ENCODE measurements around the gene MIB1.
"Not testable (repeated sequence)": the region's sequence is repeated elsewhere in the genome, so short reads cannot be mapped to it uniquely, and the experiment has no call there.

MIB1 gene

GRCh38 chr18:21745231-21745630, 4.6 kb downstream of the MIB1 start:
- no peak for DNase-seq

GRCh38 chr18:21747268-21747667, 6.7 kb downstream of the MIB1 start:
- DNase-seq, result no peak

- DNase-seq, result no peak
Observed at GRCh38 chr18:21747764-21748693, 7.4 kb downstream of the MIB1 start.

- DNase-seq, result no peak
Observed at GRCh38 chr18:21757833-21758232, 17.2 kb downstream of the MIB1 start.

DNA sequence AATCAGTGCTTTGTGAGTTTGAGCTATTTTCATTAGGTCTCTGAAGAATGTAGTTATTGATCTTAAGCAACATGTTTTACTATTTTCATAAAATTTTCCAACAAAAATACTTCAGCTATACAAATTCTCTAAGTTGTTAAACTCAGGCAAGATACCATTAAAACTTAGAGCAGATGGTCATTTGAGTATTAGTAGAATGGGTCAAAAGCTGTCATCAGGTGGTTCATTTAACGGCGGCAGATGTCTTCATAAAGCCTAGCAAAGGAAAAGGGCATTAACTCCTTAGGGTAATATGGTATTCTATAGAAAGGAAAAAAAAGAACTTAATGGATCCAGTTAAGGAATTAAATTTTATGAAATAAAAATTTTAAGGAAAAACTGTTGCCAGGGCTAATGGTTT, 19.2 kb downstream of the MIB1 start:
- DNase-seq, result no peak

- no peak for DNase-seq
Observed at GRCh38 chr18:21760321-21760720, 19.7 kb downstream of the MIB1 start.

DNA sequence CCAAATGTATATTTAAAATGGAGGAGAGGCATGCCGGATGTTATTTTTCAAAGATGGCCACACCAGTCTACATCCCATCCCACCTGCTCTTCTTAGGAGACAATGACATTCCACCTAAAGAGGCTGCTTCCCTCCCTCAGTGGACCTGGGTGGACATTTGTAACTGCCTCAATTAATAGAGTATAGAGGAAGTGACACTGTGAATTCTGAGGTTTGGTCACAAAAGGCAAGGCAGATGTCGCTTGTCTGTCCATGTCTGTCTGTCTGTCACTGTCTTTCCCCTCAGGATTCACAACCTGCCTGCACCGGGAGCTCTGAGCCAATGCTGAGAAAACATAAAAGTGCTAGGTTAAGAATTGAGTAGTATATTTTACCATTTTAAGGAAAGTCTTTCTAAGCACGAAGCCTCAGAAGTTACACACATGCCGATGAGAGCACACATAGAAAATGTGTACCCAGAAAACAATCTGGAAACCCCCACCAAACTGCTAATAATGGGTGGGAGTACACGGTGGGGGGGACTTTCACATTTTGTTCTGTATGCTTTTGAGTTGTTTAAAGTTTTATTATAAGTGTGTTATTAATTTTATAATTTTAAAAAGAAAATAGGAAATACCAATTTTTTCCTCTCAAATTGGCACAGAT, 21.0 kb downstream of the MIB1 start:
- DNase-seq, result no peak

GRCh38 chr18:21762181-21762772, 21.7 kb downstream of the MIB1 start:
- no peak for DNase-seq

DNA sequence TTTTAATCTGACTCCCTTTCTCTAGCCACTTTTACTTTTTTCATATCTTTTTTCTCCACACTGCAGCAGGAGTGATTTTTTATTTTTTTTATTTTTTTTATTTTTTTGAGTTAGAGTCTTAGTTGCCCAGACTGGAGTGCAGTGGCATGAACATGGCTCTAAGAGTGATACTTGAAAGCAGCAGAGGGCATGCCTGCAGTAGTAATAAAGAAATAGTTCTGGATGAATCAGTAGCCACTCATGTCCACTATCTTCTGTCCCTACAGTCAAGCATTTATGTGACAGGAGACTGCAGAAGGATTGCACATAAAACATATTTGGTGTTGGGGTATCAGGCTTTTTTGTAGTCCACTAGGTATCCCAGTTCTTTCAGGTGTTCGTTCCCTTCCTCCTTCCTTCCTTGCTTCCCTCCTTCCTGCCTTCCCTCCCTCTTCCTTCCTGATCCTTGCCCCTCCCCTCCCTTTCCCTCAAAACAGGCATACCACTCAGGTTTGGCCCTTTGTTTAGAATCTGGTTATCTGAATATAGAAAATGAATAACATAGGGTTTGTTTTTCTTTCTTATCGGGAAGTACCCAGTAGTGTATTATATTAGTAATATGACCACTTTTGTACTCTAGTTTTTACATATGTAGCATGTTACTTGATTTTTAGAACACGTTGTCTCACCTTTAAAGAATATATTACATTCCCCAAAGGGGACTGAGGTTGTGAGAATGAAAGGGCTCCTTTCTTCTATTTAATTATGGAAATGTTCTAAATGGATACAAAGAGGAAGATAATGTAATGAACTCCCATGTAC, 23.5 kb downstream of the MIB1 start:
- no peak for DNase-seq

GRCh38 chr18:21769206-21769605, 28.6 kb downstream of the MIB1 start:
- no peak for DNase-seq

DNA sequence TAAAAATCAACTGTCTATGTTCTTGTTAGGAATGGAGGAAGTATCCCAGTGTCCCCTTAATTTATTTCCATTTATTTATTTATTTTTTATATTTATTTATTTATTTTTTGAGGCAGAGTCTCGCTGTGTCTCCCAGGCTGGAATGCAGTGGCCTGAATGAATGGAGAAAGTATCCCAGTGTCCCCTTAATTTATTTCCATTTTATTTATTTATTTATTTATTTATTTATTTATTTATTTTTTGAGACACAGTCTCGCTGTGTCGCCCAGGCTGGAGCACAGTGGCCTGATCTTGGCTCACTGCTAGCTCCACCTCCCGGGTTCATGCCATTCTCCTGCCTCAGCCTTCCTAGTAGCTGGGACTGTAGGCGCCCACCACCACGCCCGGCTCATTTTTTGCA, 34.1 kb downstream of the MIB1 start:
- no peak for DNase-seq

- DNase-seq, result no peak
Observed at GRCh38 chr18:21777814-21778213, 37.2 kb downstream of the MIB1 start.

- no peak for DNase-seq
Observed at GRCh38 chr18:21786526-21786925, 45.9 kb downstream of the MIB1 start.

- DNase-seq, result not testable (repeated sequence)
Observed at GRCh38 chr18:21796089-21796488, 55.5 kb downstream of the MIB1 start.

GRCh38 chr18:21798126-21798525, 57.5 kb downstream of the MIB1 start:
- no peak for DNase-seq

DNA sequence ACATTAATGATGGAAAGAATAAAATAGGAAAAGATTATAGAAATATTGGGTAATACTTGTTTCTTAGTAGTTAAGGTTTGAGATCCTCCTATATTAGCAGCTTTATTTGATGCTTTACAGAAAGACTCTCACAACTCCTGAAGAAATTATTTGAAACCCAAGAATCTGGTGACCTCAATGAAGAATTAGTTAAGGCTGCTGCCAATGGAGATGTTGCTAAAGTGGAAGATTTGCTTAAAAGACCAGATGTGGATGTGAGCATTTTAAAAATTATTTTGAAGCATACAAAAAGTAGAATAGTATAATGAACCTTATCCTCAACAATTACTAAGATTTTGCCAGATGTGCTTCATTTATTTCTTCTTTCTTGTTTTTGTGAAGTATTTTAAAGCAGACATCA, 59.1 kb downstream of the MIB1 start:
- no peak for DNase-seq

GRCh38 chr18:21803495-21803894, 62.9 kb downstream of the MIB1 start:
- DNase-seq, result no peak

GRCh38 chr18:21805771-21806366, 65.3 kb downstream of the MIB1 start:
- DNase-seq, result no peak

- no peak for DNase-seq
Observed at GRCh38 chr18:21808185-21808584, 67.6 kb downstream of the MIB1 start.

DNA sequence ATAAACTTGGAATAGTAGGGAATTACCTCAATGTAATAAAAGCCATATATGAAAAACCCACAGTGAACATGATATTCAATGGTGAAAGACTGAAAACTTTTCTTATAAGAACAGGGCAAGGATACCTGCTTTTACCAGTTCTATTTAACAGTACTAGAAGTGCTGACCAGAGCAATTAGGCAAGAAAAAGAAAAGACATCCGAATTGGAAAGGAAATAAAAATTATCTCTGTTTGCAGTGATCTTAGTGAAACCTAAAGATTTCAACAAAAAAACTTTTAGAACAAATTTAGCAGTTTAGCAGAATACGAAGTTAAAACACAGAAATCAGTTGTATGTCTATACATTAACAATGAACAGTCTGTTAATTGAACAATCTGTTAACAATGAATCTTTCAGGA, 69.1 kb downstream of the MIB1 start:
- DNase-seq, result no peak

- no peak for DNase-seq
Observed at GRCh38 chr18:21815101-21815500, 74.5 kb downstream of the MIB1 start.

DNA sequence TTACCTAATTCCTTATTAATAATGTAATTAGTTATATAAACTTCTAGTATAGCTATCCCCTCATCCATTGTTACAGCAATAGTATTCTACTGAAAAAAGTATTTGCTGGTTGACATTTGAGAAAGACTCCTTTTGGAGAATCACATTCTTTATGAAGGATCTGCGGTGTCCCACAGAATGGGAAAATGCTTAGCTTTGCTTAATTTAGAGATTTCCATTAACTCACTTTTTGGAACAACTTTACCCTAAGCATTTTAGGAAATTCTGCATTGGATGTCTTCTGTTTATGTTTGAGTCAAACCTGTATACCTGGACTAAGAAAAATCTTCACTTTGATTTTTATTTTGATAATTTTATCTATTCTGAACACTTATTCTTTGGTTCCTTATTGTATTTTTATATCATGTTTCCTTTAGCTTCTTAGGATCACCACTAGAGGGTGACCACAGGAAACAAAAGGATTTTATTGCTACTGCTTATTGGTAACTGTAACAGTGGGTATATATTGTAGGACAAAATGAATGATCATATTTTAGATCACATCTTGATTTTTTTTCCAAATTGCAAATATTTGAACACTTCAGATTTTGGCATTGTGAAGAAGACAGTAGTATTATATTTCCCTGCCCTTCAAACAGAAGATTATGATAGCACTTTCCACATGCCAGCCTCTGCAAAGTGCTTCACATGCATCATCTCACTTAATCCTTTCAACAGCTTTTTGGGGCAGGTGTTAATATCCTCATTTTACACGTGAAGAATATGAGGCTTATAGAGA, 79.6 kb downstream of the MIB1 start:
- DNase-seq, result peak in 1 of 5 donors; percentile 1

Data from T-helper 1 cell (primary cell).